SKM-1 (cell line): Measurements from ENCODE around the gene LBH.

Experiments used
- DNase-seq: peaks from one replicate; lab custom pipeline; 2025; ENCODE audit not compliant: unreplicated experiment; lab: John Stamatoyannopoulos, UW

The LBH gene

GRCh38 chr2:30234180-30234971 lies 3.0 kb downstream of the LBH start:
- DNase-seq, result no peak

- DNase-seq, result no peak
Measured at GRCh38 chr2:30235008-30235655, 3.8 kb downstream of the LBH start.

GRCh38 chr2:30235859-30236535 lies 4.7 kb downstream of the LBH start:
- DNase-seq, result no peak

DNA sequence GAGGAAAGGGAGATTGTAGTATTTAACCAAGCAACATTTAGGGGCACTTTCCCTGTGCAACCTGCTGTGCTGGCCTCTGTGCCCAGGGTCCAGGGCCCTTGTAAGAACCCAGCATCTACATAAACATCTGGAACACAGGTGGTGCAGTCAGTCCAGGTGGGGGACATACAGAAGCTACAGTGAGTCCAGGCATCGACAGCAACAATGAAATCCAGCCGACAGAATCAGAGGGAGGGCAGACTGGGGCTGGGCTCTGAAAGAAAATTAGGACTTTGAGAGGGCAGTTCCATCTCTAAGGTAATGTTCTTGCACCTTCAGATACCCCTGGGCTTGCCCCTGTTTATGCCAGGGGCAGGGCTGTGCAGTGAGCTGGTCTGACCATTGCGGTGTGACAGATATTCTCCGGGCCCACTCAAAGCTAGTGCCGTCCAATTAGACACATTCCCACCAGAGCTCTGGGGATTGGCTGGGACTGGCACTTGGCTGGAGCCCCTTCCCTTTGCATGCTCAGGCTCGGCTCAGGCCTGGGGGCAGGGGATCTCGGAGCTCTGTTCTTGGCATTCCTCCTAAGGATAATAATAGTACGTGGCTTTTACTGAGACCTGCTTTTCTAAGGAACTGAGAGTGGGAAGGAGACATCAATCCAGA lies 5.4 kb downstream of the LBH start:
- no peak for DNase-seq

GRCh38 chr2:30237239-30237965 lies 6.1 kb downstream of the LBH start:
- no peak for DNase-seq

DNA sequence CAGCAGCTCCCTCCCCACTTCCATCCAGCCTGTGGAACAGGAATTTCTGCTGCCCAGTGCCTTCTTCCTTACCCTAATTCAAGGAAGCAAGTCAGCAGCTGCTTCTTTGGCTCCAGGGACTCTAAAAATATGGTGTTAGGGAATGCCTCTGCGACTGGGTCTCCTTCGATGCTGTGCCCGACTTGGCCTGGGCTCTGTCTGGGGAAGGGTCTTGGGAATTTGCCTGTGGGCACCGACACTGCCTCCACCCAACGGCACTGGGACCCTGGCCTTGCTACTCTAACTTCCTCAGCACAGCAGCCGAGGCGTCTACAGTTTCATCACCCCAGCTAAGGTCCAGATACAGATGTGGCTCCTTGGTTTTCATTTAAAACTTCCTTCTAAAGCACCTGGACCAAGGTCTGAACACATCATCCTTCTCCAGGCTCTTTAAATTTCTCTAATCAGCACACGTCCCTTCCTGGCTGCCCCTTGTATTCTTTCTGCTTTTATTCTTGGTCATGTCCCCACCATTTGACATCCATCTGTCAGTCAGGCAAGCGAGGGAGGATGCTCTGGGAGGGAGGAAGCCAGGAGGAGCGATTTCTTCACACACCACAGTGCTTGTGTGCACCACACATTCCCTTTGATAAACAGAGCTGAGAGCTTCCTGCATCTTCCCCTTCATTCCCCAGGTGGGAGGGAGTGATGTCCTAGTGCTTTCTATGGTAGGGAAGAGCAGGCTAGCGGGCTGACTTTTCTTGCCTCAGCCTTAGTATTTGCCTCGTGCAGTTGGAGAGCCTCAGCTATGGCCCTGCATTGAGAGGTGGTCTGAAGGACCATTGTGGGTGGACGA lies 6.8 kb downstream of the LBH start:
- DNase-seq, result no peak

DNA sequence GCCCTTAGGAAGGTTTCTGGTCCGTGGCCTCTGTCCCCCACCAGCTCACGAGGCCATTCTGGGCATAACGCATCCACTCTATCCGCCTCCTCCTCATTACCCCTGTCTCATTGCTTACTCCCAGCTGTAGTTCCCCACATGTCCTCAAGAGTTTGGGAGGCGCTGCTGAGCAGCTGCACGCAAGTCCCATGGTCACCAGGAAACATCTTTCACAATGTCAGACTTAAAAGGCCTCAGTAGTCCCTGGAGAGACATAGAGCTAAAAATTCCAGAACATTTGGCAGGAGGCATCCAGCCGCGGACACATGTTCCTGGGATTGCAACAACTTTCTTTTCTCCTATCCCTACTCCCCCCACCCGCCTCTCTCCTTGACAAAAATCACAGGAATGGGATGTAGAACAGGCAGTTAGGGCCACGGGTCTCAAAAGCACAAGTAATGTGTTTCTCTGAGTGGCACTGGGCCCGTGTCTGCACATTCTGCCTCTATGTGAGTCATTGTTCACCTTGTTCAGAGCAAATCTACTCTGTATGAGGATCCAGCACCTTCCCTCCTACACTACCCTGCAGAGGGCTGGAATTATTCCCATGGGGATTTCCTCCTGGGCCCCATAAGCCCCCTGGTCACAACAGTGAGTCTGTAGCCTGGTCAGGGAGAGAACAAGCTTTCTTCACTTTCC lies 8.1 kb downstream of the LBH start:
- peak; percentile 70 for DNase-seq

DNA sequence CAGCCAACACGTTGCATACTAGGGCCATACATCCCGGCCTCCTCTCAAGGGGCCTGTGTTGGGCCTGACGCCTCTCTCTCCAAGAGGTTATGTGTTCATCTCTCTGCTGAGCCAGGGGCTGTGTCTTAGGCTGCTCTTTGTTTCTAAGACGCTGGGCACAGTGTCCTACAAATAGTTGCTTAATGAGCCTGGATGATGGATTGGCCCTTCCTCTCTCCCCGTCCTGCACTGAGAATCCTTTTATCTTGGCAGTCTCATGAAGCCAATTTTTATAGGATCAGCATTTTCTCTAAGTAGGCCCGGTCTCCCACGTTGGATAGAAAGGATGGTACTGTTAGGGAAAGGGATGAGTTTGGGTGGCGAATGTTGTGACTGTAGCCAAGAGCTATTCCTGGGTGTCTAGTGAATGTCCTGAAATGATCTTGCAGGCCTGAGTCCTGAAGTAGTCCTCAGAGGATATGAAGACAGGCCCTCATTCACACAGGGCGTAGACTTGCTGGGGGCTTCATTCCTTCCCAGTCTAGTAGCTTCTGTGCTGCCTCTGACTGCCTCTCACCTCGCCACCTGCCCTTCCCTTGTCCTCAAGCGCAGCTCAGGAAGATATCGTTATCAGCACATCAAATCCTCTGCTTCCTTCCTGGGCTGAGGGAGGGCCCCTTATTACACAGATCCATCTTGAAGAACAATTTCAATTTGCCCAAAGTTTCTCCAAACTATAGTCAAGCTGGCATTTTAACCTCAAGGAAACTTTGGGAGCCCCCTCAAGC lies 8.8 kb downstream of the LBH start:
- DNase-seq, result no peak

GRCh38 chr2:30243231-30243630 lies 11.9 kb downstream of the LBH start:
- DNase-seq, result no peak

- no peak for DNase-seq
Measured at GRCh38 chr2:30245364-30245763, 14.0 kb downstream of the LBH start.

DNA sequence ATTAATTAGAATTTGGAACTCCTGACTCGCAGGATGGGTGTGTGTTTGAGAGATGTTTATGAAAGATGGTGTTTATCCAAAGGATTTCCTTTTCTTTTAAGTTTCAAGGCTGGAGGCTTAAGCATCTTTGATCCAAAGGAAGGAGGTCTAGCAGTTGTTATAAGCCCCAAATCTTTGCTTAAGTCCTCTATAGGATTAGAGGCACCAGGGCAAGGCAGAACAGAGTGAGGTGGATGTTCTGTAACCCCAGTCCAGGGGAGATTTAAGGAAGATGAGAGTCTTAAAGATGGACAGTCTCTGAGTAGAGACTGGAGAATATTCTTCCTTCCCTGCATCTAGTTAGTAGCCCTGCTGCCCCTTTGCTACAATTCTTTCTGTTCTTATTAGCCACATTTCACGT lies 17.5 kb downstream of the LBH start:
- DNase-seq, result no peak

- DNase-seq, result no peak
Measured at GRCh38 chr2:30249354-30249753, 18.0 kb downstream of the LBH start.

GRCh38 chr2:30250421-30250820 lies 19.1 kb downstream of the LBH start:
- DNase-seq, result no peak

GRCh38 chr2:30252723-30253701 lies 21.7 kb downstream of the LBH start:
- no peak for DNase-seq

DNA sequence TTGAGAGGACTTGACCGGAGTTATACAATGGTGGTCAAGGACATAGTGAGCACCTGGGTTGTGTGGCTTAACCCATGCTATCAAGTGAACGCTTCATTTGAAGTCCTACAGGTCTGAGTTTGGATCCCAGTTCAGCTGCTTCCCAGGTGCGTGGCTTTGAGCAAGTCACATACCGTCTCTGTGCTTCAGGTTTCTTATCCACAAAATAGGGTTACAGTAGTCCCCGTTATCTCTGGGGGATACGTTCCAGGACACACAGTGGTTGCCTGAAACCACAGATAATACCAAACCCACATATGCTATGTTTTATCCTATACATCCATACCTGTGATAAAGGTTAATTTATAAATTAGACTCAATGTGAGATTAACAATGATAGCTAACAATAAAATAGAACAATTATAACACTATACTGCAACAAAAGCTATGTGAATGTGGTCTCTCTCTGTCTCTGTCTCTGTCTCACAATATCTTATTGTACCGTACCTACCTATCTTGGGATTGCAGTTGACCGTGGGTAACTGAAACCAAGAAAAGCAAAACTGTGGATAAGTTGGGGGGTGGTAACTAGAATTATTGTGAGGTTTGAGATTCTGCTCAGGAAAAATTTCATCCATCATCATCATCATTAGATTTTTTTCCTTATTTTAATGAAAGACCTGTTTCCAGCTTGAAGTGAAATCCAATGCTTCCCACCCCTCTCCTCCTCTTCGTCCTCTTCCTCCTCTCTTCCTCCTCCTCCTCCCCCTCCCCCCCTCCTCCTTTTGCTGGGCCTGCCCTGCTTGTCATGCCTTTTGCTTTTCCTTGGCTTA lies 22.7 kb downstream of the LBH start:
- no peak for DNase-seq

DNA sequence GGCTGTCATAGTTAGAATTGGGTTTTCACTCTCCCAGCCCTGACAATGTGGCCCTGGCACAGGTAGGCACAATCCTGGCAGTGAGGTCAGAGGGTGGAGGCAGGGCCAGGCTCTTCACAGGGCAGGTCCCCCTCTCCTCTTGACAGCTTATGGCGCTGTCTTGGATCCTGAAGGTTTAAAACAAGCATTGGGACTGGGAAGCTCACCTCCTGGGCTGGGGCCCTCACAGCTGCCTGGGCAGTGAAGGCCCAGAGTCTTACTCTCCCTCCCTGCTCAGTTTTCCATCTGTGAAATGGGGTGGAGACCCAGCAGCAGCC lies 23.3 kb downstream of the LBH start:
- no peak for DNase-seq

DNA sequence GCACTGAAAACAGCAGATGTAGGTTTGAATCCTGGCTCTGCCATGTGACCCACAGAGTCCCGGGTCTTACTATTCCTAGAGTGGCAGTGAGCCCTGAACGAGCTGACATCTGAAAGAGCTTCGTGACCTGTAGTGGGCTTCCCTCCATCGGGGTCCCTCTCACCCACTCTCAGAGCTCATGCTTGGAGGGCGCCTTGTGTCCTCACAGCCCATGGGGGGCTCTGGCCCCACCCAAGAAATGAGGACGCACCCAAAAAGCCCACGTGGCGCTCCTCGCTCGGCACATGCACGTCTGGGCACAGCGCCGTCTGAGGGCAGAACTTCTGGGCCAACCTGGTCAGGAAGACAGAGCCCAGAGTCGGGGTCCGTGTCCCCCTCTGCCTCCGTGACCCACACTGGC lies 23.7 kb downstream of the LBH start:
- DNase-seq, result no peak
